ENCODE results near the gene OR51B6.
"Not testable (repeated sequence)": the region's sequence is repeated elsewhere in the genome, so short reads cannot be mapped to it uniquely, and the experiment has no call there.

The OR51B6 gene

GRCh38 chr11:5363679-5364078 is 12.4 kb downstream of the OR51B6 start:
- DNase-seq (ENCODE audit: low read depth in 1 of 2, low spot score in 1 of 2): no peak

- no peak for DNase-seq (ENCODE audit: low read depth in 1 of 2, low spot score in 1 of 2)
These were observed 12.9 kb downstream of the OR51B6 start for GRCh38 chr11:5364214-5364613.

- DNase-seq (ENCODE audit: low read depth in 1 of 2, low spot score in 1 of 2): not testable (repeated sequence)
These were observed 15.1 kb downstream of the OR51B6 start for GRCh38 chr11:5366365-5366764.

GRCh38 chr11:5366856-5367255 is 15.5 kb downstream of the OR51B6 start:
- DNase-seq (ENCODE audit: low read depth in 1 of 2, low spot score in 1 of 2): no peak

GRCh38 chr11:5367448-5368074 is 16.3 kb downstream of the OR51B6 start:
- DNase-seq (ENCODE audit: low read depth in 1 of 2, low spot score in 1 of 2): no peak

- no peak for DNase-seq (ENCODE audit: low read depth in 1 of 2, low spot score in 1 of 2)
These were observed 17.3 kb downstream of the OR51B6 start for GRCh38 chr11:5368502-5369043.

- DNase-seq (ENCODE audit: low read depth in 1 of 2, low spot score in 1 of 2): no peak
These were observed 18.5 kb downstream of the OR51B6 start for GRCh38 chr11:5369789-5370188.

GRCh38 chr11:5380740-5381342 is 29.5 kb downstream of the OR51B6 start:
- DNase-seq (ENCODE audit: low read depth in 1 of 2, low spot score in 1 of 2): no peak

- DNase-seq (ENCODE audit: low read depth in 1 of 2, low spot score in 1 of 2): no peak
These were observed 32.3 kb downstream of the OR51B6 start, which contains the start of gene OR51M1 for GRCh38 chr11:5383576-5383975. TSS of gene OR51M1 (plus strand) at chr11:5383812. CDS start at chr11:5389399, 5,587 bp downstream.

- no peak for DNase-seq (ENCODE audit: low read depth in 1 of 2, low spot score in 1 of 2)
These were observed 33.0 kb downstream of the OR51B6 start for GRCh38 chr11:5384335-5384734.

GRCh38 chr11:5390210-5390609 is 38.9 kb downstream of the OR51B6 start:
- DNase-seq (ENCODE audit: low read depth in 1 of 2, low spot score in 1 of 2): no peak

GRCh38 chr11:5394091-5394490 is 42.8 kb downstream of the OR51B6 start:
- DNase-seq (ENCODE audit: low read depth in 1 of 2, low spot score in 1 of 2): no peak

- DNase-seq (ENCODE audit: low read depth in 1 of 2, low spot score in 1 of 2): no peak
These were observed 47.6 kb downstream of the OR51B6 start for GRCh38 chr11:5398936-5399335.
